Measurements from ENCODE around the gene ASB8. TPM values are rescaled to one million over a fixed set of nuclear protein-coding genes. Genes with fewer than 3 reads are reported as not detected.

ASB8 gene
- total RNA-seq, 2 donors from 2014 or later, result 37.0 to 39.5 TPM

GRCh38 chr12:48132826-48133225 lies 24.5 kb downstream of the ASB8 start:
- no peak overlapping the region for H3K9ac ChIP-seq (ENCODE audit: low read depth in 2 of 2, low read length in 2 of 2)
- intact Hi-C loops (cut with DNase I), result no loop called here
- H3K9me3 ChIP-seq, result no peaks in the 10 kb centered on the region
- no peak overlapping the region for H3K27ac ChIP-seq
- DNase-seq, result no peak
- no peaks in the 10 kb centered on the region for H3K27me3 ChIP-seq
- no peaks in the 10 kb centered on the region for H3K4me1 ChIP-seq
- no peak for TF ChIP-seq CTCF (IDR thresholded peaks at IDR 0.05)
- H3K4me3 ChIP-seq, result no peak overlapping the region
- no peaks in the 10 kb centered on the region for H3K36me3 ChIP-seq

- no peak for TF ChIP-seq CTCF (IDR thresholded peaks at IDR 0.05)
- H3K4me1 ChIP-seq, result no peaks in the 10 kb centered on the region
- no peaks in the 10 kb centered on the region for H3K36me3 ChIP-seq
- H3K27me3 ChIP-seq, result no peaks in the 10 kb centered on the region
- H3K27ac ChIP-seq, result no peak overlapping the region
- no peak for DNase-seq
- H3K4me3 ChIP-seq, result no peak overlapping the region
- no peaks in the 10 kb centered on the region for H3K9me3 ChIP-seq
- no peak overlapping the region for H3K9ac ChIP-seq (ENCODE audit: low read depth in 2 of 2, low read length in 2 of 2)
- intact Hi-C loops (cut with DNase I), result no loop called here
Observed at GRCh38 chr12:48131517-48131916, 25.8 kb downstream of the ASB8 start.

- no peak overlapping the region for H3K4me3 ChIP-seq
- no peaks in the 10 kb centered on the region for H3K27me3 ChIP-seq
- intact Hi-C loops (cut with DNase I), result no loop called here
- H3K9me3 ChIP-seq, result no peaks in the 10 kb centered on the region
- no peaks in the 10 kb centered on the region for H3K4me1 ChIP-seq
- DNase-seq, result no peak
- no peak overlapping the region for H3K9ac ChIP-seq (ENCODE audit: low read depth in 2 of 2, low read length in 2 of 2)
- H3K27ac ChIP-seq, result no peak overlapping the region
- H3K36me3 ChIP-seq, result no peaks in the 10 kb centered on the region
- no peak for TF ChIP-seq CTCF (IDR thresholded peaks at IDR 0.05)
Observed at GRCh38 chr12:48129376-48129775, 27.9 kb downstream of the ASB8 start.

DNA sequence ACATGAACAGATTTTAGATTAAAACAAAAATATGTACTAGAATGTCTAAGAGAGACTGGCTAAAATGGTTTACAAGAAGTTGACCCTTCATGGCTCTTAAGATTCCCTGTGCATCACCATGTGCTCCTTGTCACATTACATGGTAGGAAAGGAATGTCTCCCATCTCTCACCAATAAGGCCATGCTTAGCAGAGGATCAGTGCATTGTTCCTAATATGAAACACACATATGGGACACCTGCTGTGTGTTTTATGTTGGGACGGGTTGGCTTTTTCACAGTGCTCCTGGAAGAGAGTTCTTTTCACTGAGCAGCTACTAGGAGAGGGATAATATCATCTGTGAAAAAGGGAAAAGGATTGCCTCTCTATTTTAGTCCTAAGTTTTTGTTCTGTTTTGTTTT lies 28.5 kb downstream of the ASB8 start:
- H3K27me3 ChIP-seq, result no peaks in the 10 kb centered on the region
- no peak for TF ChIP-seq CTCF (IDR thresholded peaks at IDR 0.05)
- H3K36me3 ChIP-seq, result no peaks in the 10 kb centered on the region
- no peak overlapping the region for H3K27ac ChIP-seq
- no peak for DNase-seq
- H3K9ac ChIP-seq (ENCODE audit: low read depth in 2 of 2, low read length in 2 of 2), result no peak overlapping the region
- no peaks in the 10 kb centered on the region for H3K4me1 ChIP-seq
- no peak overlapping the region for H3K4me3 ChIP-seq
- intact Hi-C loops (cut with DNase I), result no loop called here
- H3K9me3 ChIP-seq, result no peaks in the 10 kb centered on the region

- intact Hi-C loops (cut with DNase I), result no loop called here
- Histone ChIP-seq H3K27me3 (no peaks in the 10 kb centered on the region), H3K9ac (ENCODE audit: low read depth in 2 of 2, low read length in 2 of 2) (no peak overlapping the region), H3K9me3 (no peaks in the 10 kb centered on the region), H3K4me1 (no peaks in the 10 kb centered on the region), H3K4me3 (no peak overlapping the region), H3K27ac (no peak overlapping the region), H3K36me3 (no peaks in the 10 kb centered on the region)
- DNase-seq, result no peak
- no peak for TF ChIP-seq CTCF (IDR thresholded peaks at IDR 0.05)
Observed at GRCh38 chr12:48126953-48127630, 30.2 kb downstream of the ASB8 start.

Measured in colonic mucosa (tissue), 4 donors.